Measurements from ENCODE around the gene AKT1S1. TPM values are rescaled to one million over a fixed set of nuclear protein-coding genes. Genes with fewer than 3 reads are reported as not detected.

AKT1S1 gene
- total and polyA plus RNA-seq, 2 experiments from 2014 or later, result 15.6 to 74.5 TPM

DNA sequence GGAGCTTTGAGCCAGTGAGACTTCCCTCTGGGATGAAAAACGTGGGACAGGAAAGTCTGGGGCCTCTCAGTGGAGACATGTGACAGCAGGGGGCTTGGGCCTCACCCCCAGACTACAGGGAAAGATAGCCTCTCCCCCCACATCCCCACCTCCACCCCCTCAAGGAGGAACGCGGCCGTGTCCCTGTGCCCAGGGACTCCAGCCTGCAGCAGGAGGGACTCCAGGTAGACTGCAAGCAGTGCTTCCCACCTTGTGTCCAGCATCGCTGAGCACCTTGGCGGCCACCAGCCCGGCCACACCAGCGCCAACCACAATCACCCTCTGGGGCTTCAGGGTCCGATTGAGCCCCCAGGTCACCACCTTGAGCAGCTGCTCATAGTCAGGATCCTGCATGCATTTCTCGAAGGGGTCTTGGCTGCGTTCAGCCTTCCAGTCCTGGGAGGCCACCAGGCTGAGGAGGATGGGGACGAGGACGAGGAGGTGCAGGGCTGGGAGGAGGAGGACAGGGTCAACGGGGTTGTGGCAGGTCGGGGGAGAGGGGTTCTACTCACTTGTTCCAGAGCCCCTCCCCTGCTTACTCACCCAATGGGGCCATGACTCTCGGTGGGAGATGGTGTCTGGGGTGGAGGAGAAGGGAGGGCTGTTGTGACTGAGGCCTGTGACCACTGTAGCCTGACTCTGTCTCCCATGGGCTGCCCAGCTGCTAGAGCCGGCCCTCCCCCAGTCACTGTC lies 18.6 kb upstream of the AKT1S1 start:
- 79% methylated on average over 16 of the region's 17 CpGs for WGBS (ENCODE audit: low lambda C conversion rate, missing lambda C conversion rate)
- H3K36me3 ChIP-seq (replicated peaks; ENCODE audit: insufficient read depth, low read depth), result no peaks in the 10 kb centered on the region

DNA sequence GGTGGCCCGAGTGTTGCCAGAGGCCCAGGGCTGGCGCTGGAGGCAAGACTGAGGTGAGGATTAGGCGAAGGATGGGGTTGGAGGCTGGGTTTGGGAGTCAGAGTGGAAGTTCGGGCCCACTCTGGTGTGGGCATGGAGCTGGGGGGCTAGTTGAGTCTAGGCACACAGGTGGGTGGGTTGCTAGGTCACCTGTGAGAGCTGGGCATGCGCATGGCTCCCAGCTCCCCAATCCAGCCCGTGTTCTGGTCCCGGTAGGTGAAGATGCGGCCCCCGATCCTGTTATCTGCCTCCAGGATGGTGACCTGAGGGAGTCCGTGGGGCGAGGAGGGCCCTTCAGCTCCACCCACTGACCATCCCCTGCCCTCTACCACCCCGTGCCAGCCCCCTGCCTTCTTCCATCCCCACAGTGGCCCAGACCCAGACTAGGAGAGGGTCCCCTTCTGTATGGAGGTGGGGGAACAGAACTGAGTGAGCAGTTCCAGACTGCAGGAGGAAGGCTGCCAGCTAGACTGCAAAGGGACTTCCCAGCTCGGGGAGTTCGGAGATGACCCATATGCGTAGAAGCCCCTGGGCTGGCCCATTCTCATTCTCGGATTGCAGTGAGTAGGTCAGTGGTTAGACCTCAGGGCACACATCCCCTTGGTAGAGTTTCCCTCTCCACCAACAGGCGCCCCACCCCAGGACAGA lies 17.9 kb upstream of the AKT1S1 start:
- no peak overlapping the region for H2AFZ ChIP-seq

More for the DNA sequence above, 18.6 kb upstream of the AKT1S1 start:
- no peaks in the 10 kb centered on the region for H4K20me1 ChIP-seq (ENCODE audit: insufficient read depth, poor library complexity, severe bottlenecking)
- H3K27me3 ChIP-seq, result no peaks in the 10 kb centered on the region
- no peak overlapping the region for H3K27ac ChIP-seq
- no peak overlapping the region for H3K4me3 ChIP-seq
- no peaks in the 10 kb centered on the region for H3K9me3 ChIP-seq (ENCODE audit: low read depth)
- H2AFZ ChIP-seq, result no peak overlapping the region
- H3K79me2 ChIP-seq, result no peaks in the 10 kb centered on the region
- no peaks in the 10 kb centered on the region for H3K9me2 ChIP-seq (replicated peaks; ENCODE audit: insufficient read depth)
- no peaks in the 10 kb centered on the region for H3K4me1 ChIP-seq (ENCODE audit: insufficient read depth)
- TF ChIP-seq EZH2 (IDR thresholded peaks at IDR 0.05; ENCODE audit: borderline replicate concordance) (no peak), EZH2phosphoT487 (IDR thresholded peaks at IDR 0.05; ENCODE audit: low read depth, severe bottlenecking, unreplicated experiment) (no peak)
- TF ChIP-seq, protein P1, sequence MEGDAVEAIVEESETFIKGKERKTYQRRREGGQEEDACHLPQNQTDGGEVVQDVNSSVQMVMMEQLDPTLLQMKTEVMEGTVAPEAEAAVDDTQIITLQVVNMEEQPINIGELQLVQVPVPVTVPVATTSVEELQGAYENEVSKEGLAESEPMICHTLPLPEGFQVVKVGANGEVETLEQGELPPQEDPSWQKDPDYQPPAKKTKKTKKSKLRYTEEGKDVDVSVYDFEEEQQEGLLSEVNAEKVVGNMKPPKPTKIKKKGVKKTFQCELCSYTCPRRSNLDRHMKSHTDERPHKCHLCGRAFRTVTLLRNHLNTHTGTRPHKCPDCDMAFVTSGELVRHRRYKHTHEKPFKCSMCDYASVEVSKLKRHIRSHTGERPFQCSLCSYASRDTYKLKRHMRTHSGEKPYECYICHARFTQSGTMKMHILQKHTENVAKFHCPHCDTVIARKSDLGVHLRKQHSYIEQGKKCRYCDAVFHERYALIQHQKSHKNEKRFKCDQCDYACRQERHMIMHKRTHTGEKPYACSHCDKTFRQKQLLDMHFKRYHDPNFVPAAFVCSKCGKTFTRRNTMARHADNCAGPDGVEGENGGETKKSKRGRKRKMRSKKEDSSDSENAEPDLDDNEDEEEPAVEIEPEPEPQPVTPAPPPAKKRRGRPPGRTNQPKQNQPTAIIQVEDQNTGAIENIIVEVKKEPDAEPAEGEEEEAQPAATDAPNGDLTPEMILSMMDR (IDR thresholded peaks at IDR 0.05; ENCODE audit: poor library complexity), result no peak
- no peak for DNase-seq (ENCODE audit: low spot score)
- no peak overlapping the region for H3K4me2 ChIP-seq

DNA sequence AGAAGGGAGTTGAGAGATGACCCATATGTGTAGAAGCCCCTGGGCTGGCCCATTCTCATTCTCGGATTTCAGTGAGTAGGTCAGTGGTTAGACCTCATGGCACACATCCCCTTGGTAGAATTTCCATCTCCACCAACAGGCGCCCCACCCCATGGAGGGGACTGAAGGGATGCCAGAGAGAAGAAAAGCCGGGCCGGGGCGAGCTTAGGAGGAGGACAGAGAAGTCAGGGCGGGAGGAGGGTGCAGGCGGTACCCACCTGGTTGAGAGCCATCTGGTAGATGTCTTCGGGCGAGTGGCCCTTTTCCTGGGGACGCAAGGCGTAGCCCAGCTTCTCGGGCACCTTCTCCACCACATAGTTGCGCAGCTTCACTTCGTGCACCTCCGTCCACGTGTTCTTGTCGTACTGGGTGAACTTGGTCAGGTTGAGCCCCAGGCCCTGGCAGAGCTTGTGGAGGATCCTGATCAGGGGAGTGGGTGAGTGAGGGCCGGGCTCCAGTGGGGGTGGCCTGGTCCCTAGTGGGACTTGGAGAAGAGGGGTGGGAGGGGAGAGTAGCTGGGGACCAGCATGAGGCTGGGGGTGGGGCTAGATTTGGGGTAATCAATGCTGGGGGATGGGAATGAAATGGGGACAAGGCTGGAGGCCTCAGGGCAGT lies 17.0 kb upstream of the AKT1S1 start:
- 96% methylated on average over 18 of the region's 18 CpGs for WGBS (ENCODE audit: low lambda C conversion rate, missing lambda C conversion rate)
- DNase-seq (ENCODE audit: low spot score), result no peak

More for the DNA sequence above, 17.9 kb upstream of the AKT1S1 start:
- no peaks in the 10 kb centered on the region for H3K27me3 ChIP-seq
- H3K9me2 ChIP-seq (replicated peaks; ENCODE audit: insufficient read depth), result no peaks in the 10 kb centered on the region
- WGBS (ENCODE audit: low lambda C conversion rate, missing lambda C conversion rate), result 88% methylated on average over 13 of the region's 17 CpGs
- no peak overlapping the region for H3K27ac ChIP-seq
- peaks cover 4% of the 10 kb centered on the region for H3K4me1 ChIP-seq (ENCODE audit: insufficient read depth)
- DNase-seq (ENCODE audit: low spot score), result no peak
- no peak overlapping the region for H3K4me2 ChIP-seq
- no peaks in the 10 kb centered on the region for H3K79me2 ChIP-seq
- H4K20me1 ChIP-seq (ENCODE audit: insufficient read depth, poor library complexity, severe bottlenecking), result no peaks in the 10 kb centered on the region
- no peaks in the 10 kb centered on the region for H3K9me3 ChIP-seq (ENCODE audit: low read depth)
- TF ChIP-seq EZH2 (IDR thresholded peaks at IDR 0.05; ENCODE audit: borderline replicate concordance) (no peak), EZH2phosphoT487 (IDR thresholded peaks at IDR 0.05; ENCODE audit: low read depth, severe bottlenecking, unreplicated experiment) (no peak)
- TF ChIP-seq, protein P1 (IDR thresholded peaks at IDR 0.05; ENCODE audit: poor library complexity), result no peak
- no peak overlapping the region for H3K4me3 ChIP-seq
- no peaks in the 10 kb centered on the region for H3K36me3 ChIP-seq (replicated peaks; ENCODE audit: insufficient read depth, low read depth)

More for the DNA sequence above, 17.0 kb upstream of the AKT1S1 start:
- no peak overlapping the region for H3K4me3 ChIP-seq
- H3K36me3 ChIP-seq (replicated peaks; ENCODE audit: insufficient read depth, low read depth), result no peaks in the 10 kb centered on the region
- no peak overlapping the region for H2AFZ ChIP-seq
- H4K20me1 ChIP-seq (ENCODE audit: insufficient read depth, poor library complexity, severe bottlenecking), result no peaks in the 10 kb centered on the region
- TF ChIP-seq EZH2 (IDR thresholded peaks at IDR 0.05; ENCODE audit: borderline replicate concordance), result no peak
- TF ChIP-seq, protein P1 (IDR thresholded peaks at IDR 0.05; ENCODE audit: poor library complexity), result no peak
- TF ChIP-seq EZH2phosphoT487 (IDR thresholded peaks at IDR 0.05; ENCODE audit: low read depth, severe bottlenecking, unreplicated experiment), result no peak
- H3K27ac ChIP-seq, result no peak overlapping the region
- H3K79me2 ChIP-seq, result no peaks in the 10 kb centered on the region
- no peaks in the 10 kb centered on the region for H3K27me3 ChIP-seq
- peaks cover 7% of the 10 kb centered on the region for H3K4me1 ChIP-seq (ENCODE audit: insufficient read depth)
- H3K4me2 ChIP-seq, result no peak overlapping the region
- no peaks in the 10 kb centered on the region for H3K9me2 ChIP-seq (replicated peaks; ENCODE audit: insufficient read depth)
- H3K9me3 ChIP-seq (ENCODE audit: low read depth), result no peaks in the 10 kb centered on the region
